Fibroblast of mammary gland (primary cell): ENCODE measurements around the gene CAPS.

Experiments used
- DNase-seq: peaks from one replicate; pipeline ENCODE4 v3.0.0-alpha.2; 2010; ENCODE audit warnings: low read depth
- H3K4me3 ChIP-seq: 2 replicates; pipeline ENCODE4 v1.5.1; 2011; ENCODE audit warnings: low read depth, mild to moderate bottlenecking, low read length, moderate library complexity; ENCODE audit not compliant: control insufficient read depth
- CTCF ChIP-seq: conservative IDR thresholded peaks from 2 replicates; pipeline ENCODE4 v1.5.1; 2011; ENCODE audit warnings: low read depth, low read length, inconsistent platforms; ENCODE audit not compliant: control insufficient read depth, insufficient read depth

The CAPS gene

DNA sequence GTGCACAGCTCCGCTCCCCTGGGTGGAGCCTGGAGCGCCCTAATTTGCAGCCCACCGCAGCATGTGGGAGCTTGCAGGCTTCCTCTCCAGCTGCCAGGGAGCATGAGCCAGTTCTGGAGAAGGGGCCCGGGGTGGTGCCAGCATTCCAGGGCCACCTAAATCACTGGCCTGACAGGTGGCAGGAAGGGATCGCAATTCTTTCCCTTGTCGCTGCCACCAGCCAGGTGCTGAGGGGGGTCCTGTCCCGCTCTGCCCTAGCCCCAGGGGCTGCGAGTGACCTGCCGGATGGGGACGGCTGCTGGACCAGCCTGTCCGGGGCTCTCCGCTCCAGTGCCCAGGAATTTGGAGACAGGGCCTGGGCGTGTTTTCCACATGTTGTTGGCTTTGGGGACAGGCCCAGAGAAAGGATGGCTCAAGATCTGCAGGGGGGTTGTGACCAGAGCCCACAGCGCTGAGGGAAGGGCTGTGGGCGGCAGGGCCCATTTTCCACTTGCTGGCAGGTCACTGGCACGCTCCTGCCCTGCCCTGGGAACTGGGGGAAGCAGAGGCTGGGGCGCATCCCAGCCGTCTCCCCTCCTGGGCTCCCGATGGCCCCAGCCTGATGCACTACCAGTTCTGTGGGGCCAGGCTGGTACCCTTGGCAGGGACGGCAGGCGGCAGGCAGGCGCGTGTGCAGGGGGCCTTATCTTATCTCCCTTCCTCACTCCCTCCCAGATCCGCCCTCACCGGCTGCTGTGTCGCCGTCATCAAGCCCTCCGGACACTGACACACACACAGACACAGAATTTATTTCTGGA lies 19.9 kb upstream of the CAPS start:
- no peak overlapping the region for H3K4me3 ChIP-seq
- no peak for DNase-seq
- TF ChIP-seq CTCF, result no peak

DNA sequence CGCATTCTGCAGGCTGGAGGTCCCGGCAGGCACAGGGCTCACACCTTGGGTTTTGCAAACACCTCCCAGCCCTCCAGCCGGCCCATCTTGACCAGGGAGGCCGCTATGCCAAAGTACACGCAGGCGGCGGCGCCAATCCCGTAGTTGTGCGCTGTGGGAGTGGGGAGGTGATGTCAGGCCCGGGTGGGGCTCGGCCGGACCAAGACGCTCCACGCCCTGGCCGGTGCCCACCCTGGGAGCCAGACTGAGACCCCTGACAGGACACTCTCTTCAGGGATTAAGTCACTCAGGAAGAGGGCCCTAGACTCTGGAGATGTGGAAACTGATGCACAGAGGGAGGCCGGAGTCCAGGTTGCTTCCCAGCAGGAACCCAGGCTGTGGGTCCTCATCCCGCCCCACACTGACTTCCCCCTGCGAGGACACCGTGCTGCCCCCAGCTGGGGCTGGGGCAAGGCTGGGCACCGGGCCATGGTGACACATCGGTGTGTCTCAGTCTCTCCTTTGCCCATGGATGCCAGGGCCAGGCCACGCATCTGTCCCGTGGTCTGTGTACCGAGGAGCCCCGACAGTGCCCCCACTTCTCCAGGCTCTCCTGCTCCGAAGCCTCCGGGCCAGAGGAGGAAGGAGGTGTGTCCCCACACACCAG lies 19.2 kb upstream of the CAPS start:
- no peak for TF ChIP-seq CTCF

GRCh38 chr19:5895409-5895808 lies 18.6 kb upstream of the CAPS start:
- H3K4me3 ChIP-seq, result no peak overlapping the region
- no peak for DNase-seq
- no peak for TF ChIP-seq CTCF

More for the DNA sequence above, 19.2 kb upstream of the CAPS start:
- H3K4me3 ChIP-seq, result no peak overlapping the region
- DNase-seq, result no peak

DNA sequence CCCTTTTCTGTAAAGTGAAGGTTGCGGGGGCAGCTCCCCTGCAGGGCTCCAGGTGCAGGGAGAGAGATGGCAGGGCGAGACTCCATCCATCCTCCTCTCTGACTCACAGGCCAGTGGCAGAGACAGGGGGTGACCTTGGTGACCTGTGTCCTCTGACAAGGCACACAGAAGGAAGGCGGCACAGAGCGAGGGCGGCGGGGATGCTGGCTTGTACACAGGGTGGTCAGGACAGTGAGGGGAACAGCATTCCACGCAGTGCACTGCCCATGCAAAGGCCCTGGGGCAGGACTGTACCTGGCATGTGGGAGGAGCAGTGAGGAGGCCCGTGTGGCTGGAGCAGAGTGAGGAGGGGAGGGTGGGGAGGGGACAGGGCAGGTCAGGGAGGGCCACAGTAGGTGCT lies 18.2 kb upstream of the CAPS start:
- H3K4me3 ChIP-seq, result no peak overlapping the region
- no peak for TF ChIP-seq CTCF
- DNase-seq, result no peak

- TF ChIP-seq CTCF, result no peak
- no peak overlapping the region for H3K4me3 ChIP-seq
- no peak for DNase-seq
Measured at GRCh38 chr19:5896365-5897076, 17.5 kb upstream of the CAPS start.

- no peak for DNase-seq
- no peak for TF ChIP-seq CTCF
- H3K4me3 ChIP-seq, result no peak overlapping the region
Measured at GRCh38 chr19:5897189-5897969, 16.7 kb upstream of the CAPS start.
